H1 (cell line): Measurements from ENCODE around the gene WDR48. TPM values are rescaled to one million over a fixed set of nuclear protein-coding genes. Genes with fewer than 3 reads are reported as not detected.
A peak's percentile ranks its signal among the peaks of the same experiment; 100 is the strongest.

Source experiments
- CTCF ChIA-PET: fragments of 300-600 bp; sonication (Branson Sonifier 250); formaldehyde crosslinking; loops from one replicate; lab custom pipeline; 2021; ENCODE audit not compliant: partially characterized antibody; lab: Charles Lee
- POLR2A ChIA-PET: fragments of 300-600 bp; sonication (Branson Sonifier 250); formaldehyde crosslinking; loops from one replicate; lab custom pipeline; 2021; ENCODE audit warnings: inconsistent platforms; ENCODE audit not compliant: partially characterized antibody; lab: Charles Lee
- DNase-seq, 2 experiments: peaks; one replicate each; pipeline versions ENCODE4 v3.0.0 to v3.0.0-alpha.2; 2010 to 2022; ENCODE audit warnings: low spot score in 2 of 2, low read depth in 1 of 2, mixed read lengths in 1 of 2
- FAIRE-seq: peaks from 2 replicates; lab custom pipeline; 2011; peaks lifted over from hg19 to GRCh38; lab: Jason Lieb, UNC
- H2AFZ ChIP-seq: 2 replicates; pipeline ENCODE4 v1.8.1; 2012; ENCODE audit warnings: low read length, inconsistent platforms
- H2AK5ac ChIP-seq: 2 replicates; pipeline ENCODE4 v1.6.1; 2013; ENCODE audit warnings: low read depth, low read length
- H2BK120ac ChIP-seq: replicated peaks from 2 replicates; pipeline ENCODE3; 2013; ENCODE audit warnings: low read depth, low read length, inconsistent platforms
- H2BK12ac ChIP-seq: 2 replicates; pipeline ENCODE4 v1.6.1; 2013; ENCODE audit warnings: low read depth, low read length
- H2BK15ac ChIP-seq: 2 replicates; pipeline ENCODE4 v1.6.1; 2013; ENCODE audit warnings: low read length
- H2BK20ac ChIP-seq: 2 replicates; pipeline ENCODE4 v1.6.1; 2013; ENCODE audit warnings: low read length
- H2BK5ac ChIP-seq: 2 replicates; pipeline ENCODE4 v1.6.1; 2013; ENCODE audit warnings: low read depth, low read length
- H3K14ac ChIP-seq: 2 replicates; pipeline ENCODE4 v1.6.1; 2013; ENCODE audit warnings: inconsistent platforms; ENCODE audit not compliant: insufficient read length
- H3K18ac ChIP-seq: 2 replicates; pipeline ENCODE4 v1.6.1; 2013; ENCODE audit warnings: low read length; ENCODE audit errors: extremely low read depth
- H3K23ac ChIP-seq: 2 replicates; pipeline ENCODE4 v1.6.1; 2013; ENCODE audit warnings: inconsistent platforms; ENCODE audit not compliant: insufficient read length
- H3K23me2 ChIP-seq: 2 replicates; pipeline ENCODE4 v1.6.1; 2013; ENCODE audit warnings: low read depth, low read length
- H3K27ac ChIP-seq: 2 replicates; pipeline ENCODE4 v1.6.1; 2011; ENCODE audit warnings: low read depth, low read length, inconsistent platforms
- H3K27me3 ChIP-seq, 4 experiments: replicated peaks in 1 of 4; 1 replicate in 1 of 4; 2 replicates in 3 of 4; pipeline versions ENCODE4 v1.6.1 to v1.8.1; 2011 to 2013; ENCODE audit warnings: low read length in 3 of 4, mild to moderate bottlenecking in 3 of 4, inconsistent platforms in 2 of 4, mixed read lengths in 2 of 4, moderate library complexity in 1 of 4; ENCODE audit not compliant: control insufficient read depth in 3 of 4, insufficient read depth in 3 of 4; ENCODE audit errors: extremely low read depth in 1 of 4
- H3K36me3 ChIP-seq, 4 experiments: 2 replicates each; pipeline versions ENCODE4 v1.6.1 to v1.8.1; 2011 to 2013; ENCODE audit warnings: mild to moderate bottlenecking in 4 of 4, low read length in 3 of 4, moderate library complexity in 2 of 4, control low read depth in 1 of 4, inconsistent platforms in 1 of 4; ENCODE audit not compliant: insufficient read depth in 4 of 4, control insufficient read depth in 2 of 4
- H3K4ac ChIP-seq: replicated peaks from 2 replicates; pipeline ENCODE3; 2013; ENCODE audit warnings: low read length, low read depth, mixed read lengths, inconsistent platforms; ENCODE audit not compliant: insufficient read length
- H3K4me1 ChIP-seq, 4 experiments: replicated peaks in 1 of 4; 1 replicate in 1 of 4; 2 replicates in 3 of 4; pipeline versions ENCODE4 v1.6.1 to v1.8.1; 2011 to 2013; ENCODE audit warnings: low read length in 3 of 4, inconsistent platforms in 2 of 4, mixed read lengths in 1 of 4; ENCODE audit not compliant: insufficient read depth in 4 of 4, control insufficient read depth in 3 of 4
- H3K4me2 ChIP-seq, 2 experiments: 2 replicates each; pipeline versions ENCODE4 v1.6.1 to v1.8.1; 2011 to 2013; ENCODE audit warnings: low read depth in 2 of 2, low read length in 2 of 2, control low read depth in 1 of 2, inconsistent platforms in 1 of 2, mild to moderate bottlenecking in 1 of 2; ENCODE audit not compliant: insufficient read depth in 1 of 2
- H3K4me3 ChIP-seq, 4 experiments: fragments of 200-600, 300-600 bp in 1 of 4; sonication (generic), shearing (Covaris generic), sonication (Bioruptor Twin) in 1 of 4; 2 replicates each; pipeline versions ENCODE4 v1.5.1 to v1.8.1; 2011 to 2016; ENCODE audit warnings: low read length in 4 of 4, low read depth in 3 of 4, control low read depth in 2 of 4, inconsistent platforms in 2 of 4, mild to moderate bottlenecking in 2 of 4, mixed read lengths in 1 of 4, moderate library complexity in 1 of 4; ENCODE audit not compliant: insufficient read depth in 2 of 4; ENCODE audit errors: extremely low read depth in 1 of 4
- H3K56ac ChIP-seq: replicated peaks from 2 replicates; pipeline ENCODE3; 2013; ENCODE audit warnings: low read depth, mild to moderate bottlenecking, mixed read lengths, low read length, inconsistent platforms; ENCODE audit not compliant: insufficient read length
- H3K79me1 ChIP-seq: 2 replicates; pipeline ENCODE4 v1.6.1; 2013; ENCODE audit warnings: low read depth, low read length, control low read depth
- H3K79me2 ChIP-seq, 2 experiments: 2 replicates each; pipeline versions ENCODE4 v1.6.1 to v1.8.1; 2012 to 2013; ENCODE audit warnings: low read length in 2 of 2, mild to moderate bottlenecking in 2 of 2, inconsistent platforms in 1 of 2; ENCODE audit not compliant: insufficient read depth in 2 of 2, control insufficient read depth in 1 of 2
- H3K9ac ChIP-seq, 4 experiments: replicated peaks in 1 of 4; 1 replicate in 1 of 4; 2 replicates in 3 of 4; pipeline versions ENCODE4 v1.6.1 to v1.8.1; 2011 to 2013; ENCODE audit warnings: low read depth in 3 of 4, low read length in 3 of 4, control low read depth in 2 of 4, mild to moderate bottlenecking in 2 of 4, moderate library complexity in 2 of 4, inconsistent platforms in 1 of 4; ENCODE audit errors: extremely low read depth in 1 of 4
- H3K9me3 ChIP-seq, 2 experiments: 2 replicates each; pipeline versions ENCODE4 v1.6.1 to v1.8.1; 2012 to 2013; ENCODE audit warnings: mild to moderate bottlenecking in 2 of 2, moderate library complexity in 2 of 2, control low read depth in 1 of 2, inconsistent platforms in 1 of 2, low read depth in 1 of 2, low read length in 1 of 2, mixed read lengths in 1 of 2; ENCODE audit not compliant: insufficient read depth in 2 of 2
- H4K20me1 ChIP-seq, 2 experiments: replicated peaks in 1 of 2; 2 replicates each; pipeline versions ENCODE3 to v1.8.1; 2011 to 2013; ENCODE audit warnings: inconsistent platforms in 2 of 2, low read length in 2 of 2, mild to moderate bottlenecking in 1 of 2; ENCODE audit not compliant: insufficient read depth in 2 of 2, control insufficient read depth in 1 of 2
- H4K5ac ChIP-seq: 2 replicates; pipeline ENCODE4 v1.6.1; 2013; ENCODE audit warnings: low read length, low read depth, mixed read lengths, inconsistent platforms; ENCODE audit not compliant: insufficient read length
- H4K8ac ChIP-seq: 2 replicates; pipeline ENCODE4 v1.8.0; 2013; ENCODE audit warnings: mild to moderate bottlenecking, moderate library complexity, low read length, inconsistent platforms; ENCODE audit not compliant: insufficient read depth; ENCODE audit errors: extremely low read depth
- H4K91ac ChIP-seq: replicated peaks from 2 replicates; pipeline ENCODE3; 2013; ENCODE audit warnings: low read length, mixed read lengths, inconsistent platforms; ENCODE audit not compliant: insufficient read length
- ASH2L ChIP-seq: fragments of 200-600, 300-600 bp; sonication (generic); IDR thresholded peaks from one replicate; pipeline ENCODE4 v1.7.1; 2017; ENCODE audit warnings: low read length
- BACH1 ChIP-seq: IDR thresholded peaks from 2 replicates; pipeline ENCODE4 v1.6.1; 2012; ENCODE audit warnings: low read length, improper control_type of control experiment
- CEBPB ChIP-seq: IDR thresholded peaks from 2 replicates; pipeline ENCODE4 v1.6.1; 2012; ENCODE audit warnings: low read depth, low read length
- EGR1 ChIP-seq: IDR thresholded peaks from 2 replicates; pipeline ENCODE4 v1.6.1; 2011; ENCODE audit warnings: low read depth, low read length, borderline replicate concordance
- EZH2 ChIP-seq: fragments of 200-600 bp; sonication (generic); IDR thresholded peaks from 2 replicates; pipeline ENCODE4 v1.7.1; 2012; ENCODE audit warnings: low read depth, mild to moderate bottlenecking, moderate library complexity, low read length, inconsistent platforms; ENCODE audit not compliant: severe bottlenecking
- KDM4A ChIP-seq: IDR thresholded peaks from one replicate; pipeline ENCODE4 v1.7.1; 2012; ENCODE audit warnings: low read depth, mild to moderate bottlenecking, moderate library complexity, low read length, inconsistent platforms; ENCODE audit not compliant: severe bottlenecking
- RBBP5 ChIP-seq: IDR thresholded peaks from 2 replicates; pipeline ENCODE4 v1.7.1; 2012; ENCODE audit warnings: low read depth, mild to moderate bottlenecking, inconsistent platforms, low read length, moderate library complexity, borderline replicate concordance
- RFX5 ChIP-seq: IDR thresholded peaks from 2 replicates; pipeline ENCODE4 v1.6.1; 2011; ENCODE audit warnings: low read depth, low read length, improper control_type of control experiment, borderline replicate concordance
- SIRT6 ChIP-seq: IDR thresholded peaks from one replicate; pipeline ENCODE4 v1.7.1; 2012; ENCODE audit warnings: low read length, inconsistent platforms
- SRF ChIP-seq: IDR thresholded peaks from 2 replicates; pipeline ENCODE4 v1.6.1; 2011; ENCODE audit warnings: mild to moderate bottlenecking, low read depth, low read length, moderate library complexity
- SUZ12 ChIP-seq: fragments of 200-600 bp; sonication (generic); IDR thresholded peaks from 2 replicates; pipeline ENCODE4 v1.6.1; 2012; ENCODE audit warnings: mild to moderate bottlenecking, inconsistent platforms, low read length, moderate library complexity, mixed read lengths
- TAF7 ChIP-seq: optimal IDR thresholded peaks from 2 replicates; pipeline ENCODE3; 2011; ENCODE audit warnings: low read depth, mild to moderate bottlenecking, inconsistent platforms, low read length, moderate library complexity, borderline replicate concordance
- TEAD4 ChIP-seq: IDR thresholded peaks from 2 replicates; pipeline ENCODE4 v1.6.1; 2012; ENCODE audit warnings: low read depth, low read length, inconsistent platforms, mixed read lengths
- YY1 ChIP-seq: IDR thresholded peaks from 2 replicates; pipeline ENCODE4 v1.6.1; 2011; ENCODE audit warnings: low read depth, mild to moderate bottlenecking, low read length
- WGBS, 2 experiments: shearing (Covaris generic) in 1 of 2; methylation state at CpG; one replicate each; pipeline versions ENCODE4 v1.1.6 to v1.1.7; 2013 to 2015; ENCODE audit warnings: low lambda C conversion rate in 2 of 2, mixed read lengths in 2 of 2, inconsistent platforms in 1 of 2, low coverage in 1 of 2, missing lambda C conversion rate in 1 of 2; ENCODE audit not compliant: insufficient replicate concordance in 2 of 2, insufficient coverage in 1 of 2, insufficient read length in 1 of 2; ENCODE audit errors: extremely low coverage in 1 of 2, missing lambda C conversion rate in 1 of 2; 5-methylcytosine and 5-hydroxymethylcytosine counted together
- polyA plus RNA-seq, 7 experiments: library from polyadenylated mRNA; depleted of rRNA in 3 of 7; stranded (reverse) in 5 of 7; unstranded in 2 of 7; fragments of >200 nt in 5 of 7; fragments of 200-250 nt in 2 of 7; gene quantifications; 1 replicate in 5 of 7; 2 replicates in 1 of 7; 4 replicates in 1 of 7; pipeline versions ENCODE4 v1.2.1 to v1.2.3, GENCODE V29; 2011 to 2013; ENCODE audit warnings: missing spikeins in 2 of 7, mixed read lengths in 2 of 7
- total RNA-seq: library from RNA; stranded (reverse); fragmentation: NEBNext Ultra II Directional; extraction: Animal tissue kit (Norgen Biotek cat#: 25700); gene quantifications from 2 replicates; pipeline ENCODE4 v1.2.1, GENCODE V29; 2021

Gene WDR48
- total and polyA plus RNA-seq, 2 of the 8 experiments (the other 6 are each of a cell fraction or from before 2014, with no cell fraction given) = 21.2 to 54.1 TPM

DNA sequence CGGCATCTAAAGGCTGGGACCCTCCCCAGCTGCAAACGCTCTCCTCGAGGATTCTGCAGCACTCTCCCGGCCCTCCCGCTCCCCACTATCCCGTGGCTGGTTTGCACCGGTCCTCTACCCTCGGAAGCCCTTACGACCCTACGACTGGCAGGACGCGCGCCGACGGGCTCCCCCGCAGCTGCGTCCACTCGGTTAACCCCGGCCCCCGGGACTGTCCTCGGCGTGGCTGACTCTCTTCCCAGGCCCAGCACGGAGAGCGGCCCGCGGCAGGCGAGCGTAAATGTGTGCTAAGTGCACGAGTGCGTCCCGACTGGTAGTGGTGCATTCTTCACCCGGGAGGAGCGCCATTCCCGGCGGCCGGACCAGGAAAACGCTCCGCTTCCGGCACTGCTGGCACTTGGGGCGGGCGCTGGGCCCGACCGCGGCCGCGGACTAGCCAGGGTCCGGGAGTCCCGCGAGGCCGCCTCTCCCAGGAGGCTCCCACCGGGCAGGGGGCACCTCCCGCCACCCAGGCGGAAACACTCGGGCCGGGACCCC is 55.1 kb downstream of the WDR48 start:
- H3K56ac ChIP-seq = no peak overlapping the region
- H3K27ac ChIP-seq = no peak overlapping the region
- no peak overlapping the region for H3K18ac ChIP-seq
- peak overlapping the region; percentile 77 to 92 (median 84) for H3K4me3 ChIP-seq
- H3K27me3 ChIP-seq = peaks cover 0 to 8% (median 3%) of the 10 kb centered on the region in 4 experiments; a peak in 2 of 7 replicates
- 0 out of 2 replicates have a peak overlapping the region, but pooled peaks have one; percentile 82 for H2AFZ ChIP-seq
- no peak overlapping the region for H2BK20ac ChIP-seq
- no peaks in the 10 kb centered on the region for H3K9me3 ChIP-seq
- no peak overlapping the region for H2BK5ac ChIP-seq
- H3K9ac ChIP-seq = peak overlapping the region; percentile 59 to 91 (median 70)
- POLR2A ChIA-PET = interaction anchor here (0.5 to 2.5 kb wide), 8 partner anchors 9 to 181 kb away, joined by 3 to 8 read pairs (median 3); no protein-coding TSS in a partner anchor
- no peak overlapping the region for H3K4ac ChIP-seq
- no peak overlapping the region for H2BK120ac ChIP-seq
- no peak overlapping the region for H3K23ac ChIP-seq
- DNase-seq (peak in 1 of 2 experiments; percentile 78), FAIRE-seq (no peak)
- no peaks in the 10 kb centered on the region for H3K36me3 ChIP-seq
- H3K79me2 ChIP-seq = no peaks in the 10 kb centered on the region
- H3K14ac ChIP-seq = no peak overlapping the region
- 0% methylated on average over 45 of the region's 55 CpGs; no CpG with 5 or more reads in 1 of the 2 experiments for whole genome bisulfite sequencing, 2 experiments
- H3K79me1 ChIP-seq = peaks cover 6% of the 10 kb centered on the region; the same call in 1 of the 2 replicates
- no peak overlapping the region for H2BK15ac ChIP-seq
- H2BK12ac ChIP-seq = no peak overlapping the region
- H4K8ac ChIP-seq = peak overlapping the region; percentile 86
- H3K4me1 ChIP-seq = no peaks in the 10 kb centered on the region; a peak in 2 of 7 replicates
- no peak overlapping the region for H4K91ac ChIP-seq
- no peak overlapping the region for H4K5ac ChIP-seq
- H4K20me1 ChIP-seq = peaks cover 0 to 10% of the 10 kb centered on the region in 2 experiments
- no peak overlapping the region for H2AK5ac ChIP-seq
- H3K4me2 ChIP-seq = peak overlapping the region; percentile 92 to 93
- H3K23me2 ChIP-seq = peaks cover 12% of the 10 kb centered on the region; the same call in 1 of the 2 replicates
- CTCF ChIA-PET = interaction anchor here (0.9 to 10.4 kb wide), 15 partner anchors 10 to 186 kb away, joined by 3 to 106 read pairs (median 5); no protein-coding TSS in a partner anchor
- TF ChIP-seq EGR1 = no peak
- peak; percentile 88 for TF ChIP-seq ASH2L
- no peak for TF ChIP-seq BACH1
- no peak for TF ChIP-seq KDM4A
- no peak for TF ChIP-seq SIRT6
- TF ChIP-seq CEBPB = no peak
- TF ChIP-seq TEAD4 = no peak
- TF ChIP-seq RFX5 = no peak
- no peak for TF ChIP-seq SRF
- peak; percentile 44; the same call in 1 of the 2 replicates for TF ChIP-seq RBBP5
- TF ChIP-seq SUZ12 = no peak
- no peak for TF ChIP-seq TAF7
- TF ChIP-seq EZH2 = no peak
- 0 out of 2 replicates have a peak, but pooled peaks have one; percentile 16 for TF ChIP-seq YY1
